K562 (cell line): ENCODE results near the gene USP44. TPM values are rescaled to one million over a fixed set of nuclear protein-coding genes. Genes with fewer than 3 reads are reported as not detected.

Experiments used
- CBX8 ChIP-seq: fragments of 200-600 bp; sonication (generic); IDR thresholded peaks from 2 replicates; pipeline ENCODE4 v1.6.1; 2012; ENCODE audit warnings: borderline replicate concordance, mixed run types, low read depth, mild to moderate bottlenecking, moderate library complexity, mixed read lengths, low read length, control low read depth, inconsistent platforms; ENCODE audit not compliant: poor library complexity, severe bottlenecking; ENCODE audit errors: extremely low read depth
- CHD2 ChIP-seq: IDR thresholded peaks from 2 replicates; pipeline ENCODE4 v1.6.1; 2011; ENCODE audit warnings: low read depth, low read length
- HSF4 ChIP-seq: fragments of 250-450 bp; sonication (Bioruptor Pico); IDR thresholded peaks from 2 replicates; pipeline ENCODE4 v2.1.2; 2022; ENCODE audit warnings: mild to moderate bottlenecking, moderate library complexity, borderline replicate concordance
- L3MBTL2 ChIP-seq: fragments of 450-650 bp; IDR thresholded peaks from 2 replicates; pipeline ENCODE4 v1.6.1; 2016; ENCODE audit warnings: mild to moderate bottlenecking, moderate library complexity
- NR2F6 ChIP-seq: fragments of 450-650 bp; formaldehyde crosslinking; IDR thresholded peaks from 2 replicates; pipeline ENCODE4 v1.4.0; 2020; ENCODE audit warnings: mild to moderate bottlenecking
- POLR2A ChIP-seq: fragments of 450-650 bp; conservative IDR thresholded peaks from 2 replicates; pipeline ENCODE4 v1.6.1; 2016
- TAF1 ChIP-seq: IDR thresholded peaks from 2 replicates; pipeline ENCODE4 v1.6.1; 2011; ENCODE audit warnings: mild to moderate bottlenecking, low read length, moderate library complexity; ENCODE audit not compliant: insufficient read depth, control insufficient read depth, severe bottlenecking; ENCODE audit errors: extremely low read depth
- TAL1 ChIP-seq: fragments of 450-650 bp; IDR thresholded peaks from 2 replicates; pipeline ENCODE4 v1.6.1; 2016; ENCODE audit warnings: mild to moderate bottlenecking
- TBP ChIP-seq: optimal IDR thresholded peaks from 2 replicates; pipeline ENCODE3; 2011; ENCODE audit warnings: low read depth, low read length, improper control_type of control experiment
- TCF7 ChIP-seq: sonication (generic); IDR thresholded peaks from 2 replicates; pipeline ENCODE4 v1.6.1; 2016; ENCODE audit warnings: antibody characterized with exemption, borderline replicate concordance
- U2AF2 ChIP-seq: fragments of 200-400 bp; formaldehyde crosslinking; optimal IDR thresholded peaks from 2 replicates; pipeline ENCODE3; 2017; ENCODE audit warnings: low read depth, mild to moderate bottlenecking, low read length
- ZNF212 ChIP-seq: fragments of 450-650 bp; formaldehyde crosslinking; IDR thresholded peaks from 2 replicates; pipeline ENCODE4 v1.4.0; 2020; ENCODE audit warnings: mild to moderate bottlenecking
- polyA plus RNA-seq, 8 experiments: library from polyadenylated mRNA; depleted of rRNA in 4 of 8; stranded (reverse) in 5 of 8; unstranded in 3 of 8; fragments of >200 nt; fragmentation: Nextera tagmentation in 2 of 8; fragmentation: Illumina TruSeq in 1 of 8; extraction: Ambion mirVana in 2 of 8; extraction: Trizol in 1 of 8; gene quantifications; 2 replicates each; pipeline versions ENCODE4 v1.2.1 to v1.2.3, GENCODE V29; 2011 to 2014; ENCODE audit warnings: inconsistent platforms in 1 of 8, missing spikeins in 1 of 8
- total RNA-seq, 7 experiments: library from RNA; depleted of rRNA in 6 of 7; stranded (reverse); fragments of >200 nt in 6 of 7; fragmentation: Illumina TruSeq in 2 of 7; extraction: Trizol in 2 of 7; gene quantifications; 2 replicates each; pipeline versions ENCODE4 v1.2.1 to v1.2.3, GENCODE V29; 2011 to 2021; ENCODE audit warnings: low replicate concordance in 1 of 7
- TF ChIP-seq, protein P1 (sequence below): fragments of 200-800 bp; sonication (Bioruptor generic); IDR thresholded peaks from 2 replicates; pipeline ENCODE4 v1.6.1; 2016; ENCODE audit warnings: missing genetic modification characterization, missing compliant biosample characterization
- TF ChIP-seq, protein P2 (sequence below): fragments of 450-650 bp; formaldehyde crosslinking; IDR thresholded peaks from 2 replicates; pipeline ENCODE4 v1.4.0; 2020; ENCODE audit warnings: mild to moderate bottlenecking, moderate library complexity
- TF ChIP-seq, protein P3 (sequence below): sonication (generic); formaldehyde crosslinking; IDR thresholded peaks from 2 replicates; pipeline ENCODE4 v1.8.0; 2022; ENCODE audit warnings: mild to moderate bottlenecking, missing genetic modification reagents
- TF ChIP-seq, protein P4 (sequence below), 2 experiments: fragments of 200-800 bp in 1 of 2; sonication (Bioruptor generic) in 1 of 2; sonication (generic) in 1 of 2; formaldehyde crosslinking in 1 of 2; IDR thresholded peaks in 1 of 2; conservative IDR thresholded peaks in 1 of 2; 2 replicates each; pipeline versions ENCODE4 v1.5.0 to v1.6.1; 2016 to 2020; ENCODE audit warnings: missing compliant biosample characterization in 1 of 2, missing genetic modification characterization in 1 of 2, missing genetic modification reagents in 1 of 2
- TF ChIP-seq, protein P5 (sequence below): fragments of 250-450 bp; sonication (Bioruptor Pico); IDR thresholded peaks from 2 replicates; pipeline ENCODE4 v1.5.0; 2020; ENCODE audit warnings: mild to moderate bottlenecking

The USP44 gene
- total and polyA plus RNA-seq, 9 of the 15 experiments (the other 6 are each of a cell fraction or from before 2014, with no cell fraction given), result 2.1 to 5.7 (median 2.8) TPM

DNA sequence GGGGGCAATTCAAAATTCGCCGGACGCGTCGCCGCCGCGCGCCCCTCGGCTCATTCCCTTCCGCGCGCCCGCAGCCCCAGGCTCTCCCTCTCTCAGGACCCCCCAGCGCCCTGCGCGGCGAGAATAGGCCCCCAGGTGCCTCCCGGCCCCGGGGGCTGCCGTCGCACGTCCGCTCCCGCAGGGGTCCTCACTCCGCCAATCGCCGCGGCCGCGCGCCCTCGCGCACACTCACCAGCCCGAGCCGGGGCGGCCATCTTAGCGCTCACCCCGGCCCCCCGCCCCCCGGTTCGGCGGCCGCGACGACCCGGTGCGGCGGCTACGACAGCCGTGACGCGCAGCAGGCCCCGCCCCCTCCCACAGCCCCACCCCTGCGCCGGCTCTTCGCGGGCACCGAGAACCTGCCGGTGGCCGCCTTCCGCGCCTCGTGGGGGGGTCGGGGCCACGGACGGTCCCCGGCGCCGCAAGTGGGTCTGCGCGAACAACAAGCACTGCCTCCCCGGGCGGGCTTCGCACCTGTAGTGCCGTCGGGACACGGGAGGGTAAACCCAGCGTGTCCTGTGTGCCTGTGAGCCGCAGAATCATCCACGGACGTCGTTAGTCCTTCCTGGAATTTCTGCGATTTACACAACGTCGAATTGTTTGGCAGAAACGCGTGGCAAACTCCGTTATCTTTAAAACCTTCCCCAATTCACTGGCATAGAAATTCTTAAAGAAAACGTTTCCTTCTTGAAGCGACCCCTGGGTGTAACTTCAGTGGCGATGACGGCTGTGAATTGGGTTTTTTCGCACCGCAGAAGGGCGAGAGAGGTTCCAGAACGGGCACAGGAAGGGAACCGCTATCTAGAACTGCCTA, 2.5 kb downstream of the USP44 start (continued):
- TF ChIP-seq, protein P1, sequence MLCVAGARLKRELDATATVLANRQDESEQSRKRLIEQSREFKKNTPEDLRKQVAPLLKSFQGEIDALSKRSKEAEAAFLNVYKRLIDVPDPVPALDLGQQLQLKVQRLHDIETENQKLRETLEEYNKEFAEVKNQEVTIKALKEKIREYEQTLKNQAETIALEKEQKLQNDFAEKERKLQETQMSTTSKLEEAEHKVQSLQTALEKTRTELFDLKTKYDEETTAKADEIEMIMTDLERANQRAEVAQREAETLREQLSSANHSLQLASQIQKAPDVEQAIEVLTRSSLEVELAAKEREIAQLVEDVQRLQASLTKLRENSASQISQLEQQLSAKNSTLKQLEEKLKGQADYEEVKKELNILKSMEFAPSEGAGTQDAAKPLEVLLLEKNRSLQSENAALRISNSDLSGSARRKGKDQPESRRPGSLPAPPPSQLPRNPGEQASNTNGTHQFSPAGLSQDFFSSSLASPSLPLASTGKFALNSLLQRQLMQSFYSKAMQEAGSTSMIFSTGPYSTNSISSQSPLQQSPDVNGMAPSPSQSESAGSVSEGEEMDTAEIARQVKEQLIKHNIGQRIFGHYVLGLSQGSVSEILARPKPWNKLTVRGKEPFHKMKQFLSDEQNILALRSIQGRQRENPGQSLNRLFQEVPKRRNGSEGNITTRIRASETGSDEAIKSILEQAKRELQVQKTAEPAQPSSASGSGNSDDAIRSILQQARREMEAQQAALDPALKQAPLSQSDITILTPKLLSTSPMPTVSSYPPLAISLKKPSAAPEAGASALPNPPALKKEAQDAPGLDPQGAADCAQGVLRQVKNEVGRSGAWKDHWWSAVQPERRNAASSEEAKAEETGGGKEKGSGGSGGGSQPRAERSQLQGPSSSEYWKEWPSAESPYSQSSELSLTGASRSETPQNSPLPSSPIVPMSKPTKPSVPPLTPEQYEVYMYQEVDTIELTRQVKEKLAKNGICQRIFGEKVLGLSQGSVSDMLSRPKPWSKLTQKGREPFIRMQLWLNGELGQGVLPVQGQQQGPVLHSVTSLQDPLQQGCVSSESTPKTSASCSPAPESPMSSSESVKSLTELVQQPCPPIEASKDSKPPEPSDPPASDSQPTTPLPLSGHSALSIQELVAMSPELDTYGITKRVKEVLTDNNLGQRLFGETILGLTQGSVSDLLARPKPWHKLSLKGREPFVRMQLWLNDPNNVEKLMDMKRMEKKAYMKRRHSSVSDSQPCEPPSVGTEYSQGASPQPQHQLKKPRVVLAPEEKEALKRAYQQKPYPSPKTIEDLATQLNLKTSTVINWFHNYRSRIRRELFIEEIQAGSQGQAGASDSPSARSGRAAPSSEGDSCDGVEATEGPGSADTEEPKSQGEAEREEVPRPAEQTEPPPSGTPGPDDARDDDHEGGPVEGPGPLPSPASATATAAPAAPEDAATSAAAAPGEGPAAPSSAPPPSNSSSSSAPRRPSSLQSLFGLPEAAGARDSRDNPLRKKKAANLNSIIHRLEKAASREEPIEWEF, result no peak
- no peak for TF ChIP-seq CBX8
- TF ChIP-seq, protein P2, sequence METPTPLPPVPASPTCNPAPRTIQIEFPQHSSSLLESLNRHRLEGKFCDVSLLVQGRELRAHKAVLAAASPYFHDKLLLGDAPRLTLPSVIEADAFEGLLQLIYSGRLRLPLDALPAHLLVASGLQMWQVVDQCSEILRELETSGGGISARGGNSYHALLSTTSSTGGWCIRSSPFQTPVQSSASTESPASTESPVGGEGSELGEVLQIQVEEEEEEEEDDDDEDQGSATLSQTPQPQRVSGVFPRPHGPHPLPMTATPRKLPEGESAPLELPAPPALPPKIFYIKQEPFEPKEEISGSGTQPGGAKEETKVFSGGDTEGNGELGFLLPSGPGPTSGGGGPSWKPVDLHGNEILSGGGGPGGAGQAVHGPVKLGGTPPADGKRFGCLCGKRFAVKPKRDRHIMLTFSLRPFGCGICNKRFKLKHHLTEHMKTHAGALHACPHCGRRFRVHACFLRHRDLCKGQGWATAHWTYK, result no peak
- no peak for TF ChIP-seq TCF7
- TF ChIP-seq TAF1, result peak; percentile 51
- no peak for TF ChIP-seq U2AF2
- no peak for TF ChIP-seq NR2F6 (CRISPR knock-in tag)
- TF ChIP-seq HSF4 (CRISPR knock-in tag), result no peak
- TF ChIP-seq, protein P3, sequence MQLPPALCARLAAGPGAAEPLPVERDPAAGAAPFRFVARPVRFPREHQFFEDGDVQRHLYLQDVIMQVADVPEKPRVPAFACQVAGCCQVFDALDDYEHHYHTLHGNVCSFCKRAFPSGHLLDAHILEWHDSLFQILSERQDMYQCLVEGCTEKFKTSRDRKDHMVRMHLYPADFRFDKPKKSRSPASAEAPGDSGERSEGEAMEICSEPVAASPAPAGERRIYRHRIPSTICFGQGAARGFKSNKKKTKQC, result no peak
- TF ChIP-seq ZNF212 (CRISPR knock-in tag), result no peak
- TF ChIP-seq, protein P4, sequence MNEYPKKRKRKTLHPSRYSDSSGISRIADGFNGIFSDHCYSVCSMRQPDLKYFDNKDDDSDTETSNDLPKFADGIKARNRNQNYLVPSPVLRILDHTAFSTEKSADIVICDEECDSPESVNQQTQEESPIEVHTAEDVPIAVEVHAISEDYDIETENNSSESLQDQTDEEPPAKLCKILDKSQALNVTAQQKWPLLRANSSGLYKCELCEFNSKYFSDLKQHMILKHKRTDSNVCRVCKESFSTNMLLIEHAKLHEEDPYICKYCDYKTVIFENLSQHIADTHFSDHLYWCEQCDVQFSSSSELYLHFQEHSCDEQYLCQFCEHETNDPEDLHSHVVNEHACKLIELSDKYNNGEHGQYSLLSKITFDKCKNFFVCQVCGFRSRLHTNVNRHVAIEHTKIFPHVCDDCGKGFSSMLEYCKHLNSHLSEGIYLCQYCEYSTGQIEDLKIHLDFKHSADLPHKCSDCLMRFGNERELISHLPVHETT (CRISPR knock-in tag; conservative IDR thresholded peaks at IDR 0.05 in 1 of 2, IDR thresholded peaks at IDR 0.05 in 1 of 2), result peak in 1 of 2 experiments; percentile 77; a peak in 2 of 4 replicates
- TF ChIP-seq CHD2, result no peak
- TF ChIP-seq TBP, result peak; percentile 43
- no peak for TF ChIP-seq TAL1
- peak; percentile 60 for TF ChIP-seq POLR2A
- TF ChIP-seq, protein P5, sequence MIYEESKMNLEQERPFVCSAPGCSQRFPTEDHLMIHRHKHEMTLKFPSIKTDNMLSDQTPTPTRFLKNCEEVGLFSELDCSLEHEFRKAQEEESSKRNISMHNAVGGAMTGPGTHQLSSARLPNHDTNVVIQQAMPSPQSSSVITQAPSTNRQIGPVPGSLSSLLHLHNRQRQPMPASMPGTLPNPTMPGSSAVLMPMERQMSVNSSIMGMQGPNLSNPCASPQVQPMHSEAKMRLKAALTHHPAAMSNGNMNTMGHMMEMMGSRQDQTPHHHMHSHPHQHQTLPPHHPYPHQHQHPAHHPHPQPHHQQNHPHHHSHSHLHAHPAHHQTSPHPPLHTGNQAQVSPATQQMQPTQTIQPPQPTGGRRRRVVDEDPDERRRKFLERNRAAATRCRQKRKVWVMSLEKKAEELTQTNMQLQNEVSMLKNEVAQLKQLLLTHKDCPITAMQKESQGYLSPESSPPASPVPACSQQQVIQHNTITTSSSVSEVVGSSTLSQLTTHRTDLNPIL, result no peak
- TF ChIP-seq L3MBTL2, result peak; percentile 77
